NT2/D1 (cell line): ENCODE measurements around the gene U2SURP.
"Not testable (repeated sequence)": the region's sequence is repeated elsewhere in the genome, so short reads cannot be mapped to it uniquely, and the experiment has no call there.

Experiments used
- DNase-seq: peaks from one replicate; pipeline ENCODE4 v3.0.0-alpha.2; 2011; ENCODE audit warnings: low read depth, low spot score
- H3K27me3 ChIP-seq: 2 replicates; pipeline ENCODE4 v1.6.0; 2011; ENCODE audit warnings: mild to moderate bottlenecking; ENCODE audit not compliant: insufficient read length, insufficient read depth
- H3K36me3 ChIP-seq: 2 replicates; pipeline ENCODE4 v1.6.1; 2011; ENCODE audit warnings: mild to moderate bottlenecking, low read length, mixed read lengths; ENCODE audit not compliant: insufficient read depth, insufficient read length
- H3K4me1 ChIP-seq: 2 replicates; pipeline ENCODE4 v1.5.1; 2011; ENCODE audit not compliant: insufficient read depth, insufficient read length
- H3K4me3 ChIP-seq: 2 replicates; pipeline ENCODE4 v1.5.1; 2011; ENCODE audit warnings: low read depth; ENCODE audit not compliant: insufficient read length
- H3K9ac ChIP-seq: 2 replicates; pipeline ENCODE4 v1.6.0; 2011; ENCODE audit warnings: low read depth; ENCODE audit not compliant: insufficient read length
- H3K9me3 ChIP-seq: 2 replicates; pipeline ENCODE4 v1.5.1; 2011; ENCODE audit warnings: mild to moderate bottlenecking, low read length; ENCODE audit not compliant: insufficient read depth
- SUZ12 ChIP-seq: IDR thresholded peaks from 2 replicates; pipeline ENCODE4 v1.6.1; 2011; ENCODE audit not compliant: insufficient read length, insufficient read depth; ENCODE audit errors: extremely low read depth
- YY1 ChIP-seq: IDR thresholded peaks from 2 replicates; pipeline ENCODE4 v1.6.1; 2011; ENCODE audit not compliant: insufficient read length, insufficient read depth
- ZNF274 ChIP-seq: IDR thresholded peaks from 2 replicates; pipeline ENCODE4 v1.6.1; 2011; ENCODE audit warnings: mild to moderate bottlenecking, low read depth, low read length

U2SURP gene

GRCh38 chr3:143064777-143065176, 63.4 kb downstream of the U2SURP start:
- Histone ChIP-seq H3K4me1 (no peaks in the 10 kb centered on the region), H3K27me3 (no peaks in the 10 kb centered on the region), H3K9me3 (no peaks in the 10 kb centered on the region; the same call in 1 of the 2 replicates), H3K36me3 (no peaks in the 10 kb centered on the region), H3K4me3 (no peak overlapping the region), H3K9ac (no peak overlapping the region)
- TF ChIP-seq ZNF274: no peak
- no peak for TF ChIP-seq SUZ12
- TF ChIP-seq YY1: no peak
- no peak for DNase-seq

GRCh38 chr3:143065364-143065763, 64.0 kb downstream of the U2SURP start:
- Histone ChIP-seq H3K4me1 (no peaks in the 10 kb centered on the region), H3K9me3 (no peaks in the 10 kb centered on the region; the same call in 1 of the 2 replicates), H3K36me3 (no peaks in the 10 kb centered on the region), H3K4me3 (no peak overlapping the region), H3K27me3 (no peaks in the 10 kb centered on the region), H3K9ac (no peak overlapping the region)
- DNase-seq: no peak
- TF ChIP-seq SUZ12 (no peak), ZNF274 (no peak), YY1 (no peak)

GRCh38 chr3:143066033-143066432, 64.7 kb downstream of the U2SURP start:
- Histone ChIP-seq H3K4me3 (no peak overlapping the region), H3K4me1 (no peaks in the 10 kb centered on the region), H3K9ac (no peak overlapping the region), H3K36me3 (no peaks in the 10 kb centered on the region), H3K9me3 (no peaks in the 10 kb centered on the region; the same call in 1 of the 2 replicates), H3K27me3 (no peaks in the 10 kb centered on the region)
- no peak for DNase-seq
- TF ChIP-seq SUZ12 (no peak), YY1 (no peak), ZNF274 (no peak)

GRCh38 chr3:143067201-143067600, 65.8 kb downstream of the U2SURP start:
- H3K36me3 ChIP-seq: no peaks in the 10 kb centered on the region
- H3K4me1 ChIP-seq: peaks cover 3% of the 10 kb centered on the region
- H3K4me3 ChIP-seq: no peak overlapping the region
- no peak for DNase-seq
- no peaks in the 10 kb centered on the region; the same call in 1 of the 2 replicates for H3K9me3 ChIP-seq
- H3K9ac ChIP-seq: no peak overlapping the region
- TF ChIP-seq SUZ12: no peak
- no peak for TF ChIP-seq YY1
- TF ChIP-seq ZNF274: no peak
- no peaks in the 10 kb centered on the region for H3K27me3 ChIP-seq

GRCh38 chr3:143068059-143068458, 66.7 kb downstream of the U2SURP start:
- no peak overlapping the region for H3K9ac ChIP-seq
- H3K36me3 ChIP-seq: no peaks in the 10 kb centered on the region
- H3K9me3 ChIP-seq: peaks cover 6% of the 10 kb centered on the region
- peaks cover 3% of the 10 kb centered on the region for H3K4me1 ChIP-seq
- DNase-seq: peak; percentile 63
- TF ChIP-seq YY1 (no peak), SUZ12 (no peak), ZNF274 (no peak)
- H3K27me3 ChIP-seq: no peaks in the 10 kb centered on the region
- no peak overlapping the region for H3K4me3 ChIP-seq

GRCh38 chr3:143070977-143071551, 69.7 kb downstream of the U2SURP start:
- TF ChIP-seq SUZ12: no peak
- no peak for TF ChIP-seq ZNF274
- no peak for TF ChIP-seq YY1
- Histone ChIP-seq H3K9me3 (peaks cover 13% of the 10 kb centered on the region), H3K4me1 (peaks cover 3% of the 10 kb centered on the region), H3K4me3 (no peak overlapping the region), H3K27me3 (no peaks in the 10 kb centered on the region), H3K36me3 (no peaks in the 10 kb centered on the region), H3K9ac (no peak overlapping the region)
- peak; percentile 89 for DNase-seq

GRCh38 chr3:143071776-143072175, 70.4 kb downstream of the U2SURP start:
- Histone ChIP-seq H3K9me3 (peaks cover 13% of the 10 kb centered on the region), H3K9ac (no peak overlapping the region), H3K4me1 (peaks cover 3% of the 10 kb centered on the region), H3K27me3 (no peaks in the 10 kb centered on the region), H3K36me3 (no peaks in the 10 kb centered on the region), H3K4me3 (no peak overlapping the region)
- TF ChIP-seq ZNF274: no peak
- no peak for TF ChIP-seq YY1
- TF ChIP-seq SUZ12: no peak
- no peak for DNase-seq

- not testable (repeated sequence) for H3K9ac ChIP-seq, H3K36me3 ChIP-seq, DNase-seq, H3K27me3 ChIP-seq, H3K4me1 ChIP-seq, H3K4me3 ChIP-seq
- H3K9me3 ChIP-seq: peaks cover 13% of the 10 kb centered on the region
Observed at GRCh38 chr3:143072298-143073020, 71.1 kb downstream of the U2SURP start.

- not testable (repeated sequence) for H3K36me3 ChIP-seq, H3K27me3 ChIP-seq, H3K4me1 ChIP-seq, H3K4me3 ChIP-seq, H3K9ac ChIP-seq, DNase-seq
- H3K9me3 ChIP-seq: peaks cover 13% of the 10 kb centered on the region
Observed at GRCh38 chr3:143073541-143073940, 72.2 kb downstream of the U2SURP start.

- H3K36me3 ChIP-seq, H3K27me3 ChIP-seq, H3K9ac ChIP-seq, H3K4me1 ChIP-seq, H3K4me3 ChIP-seq, DNase-seq: not testable (repeated sequence)
- H3K9me3 ChIP-seq: peaks cover 13% of the 10 kb centered on the region
Observed at GRCh38 chr3:143073983-143074382, 72.6 kb downstream of the U2SURP start.
